Bronchial smooth muscle cell (primary cell): ENCODE measurements around the gene PRR14. TPM values are rescaled to one million over a fixed set of nuclear protein-coding genes. Genes with fewer than 3 reads are reported as not detected.

Experiments used
- total RNA-seq: library from RNA; depleted of rRNA; stranded (reverse); fragments of >200 nt; gene quantifications from 2 replicates; pipeline ENCODE4 v1.2.1, GENCODE V29; 2014

PRR14 gene
- total RNA-seq: 3.3 and 3.8 TPM in 2 replicates

DNA sequence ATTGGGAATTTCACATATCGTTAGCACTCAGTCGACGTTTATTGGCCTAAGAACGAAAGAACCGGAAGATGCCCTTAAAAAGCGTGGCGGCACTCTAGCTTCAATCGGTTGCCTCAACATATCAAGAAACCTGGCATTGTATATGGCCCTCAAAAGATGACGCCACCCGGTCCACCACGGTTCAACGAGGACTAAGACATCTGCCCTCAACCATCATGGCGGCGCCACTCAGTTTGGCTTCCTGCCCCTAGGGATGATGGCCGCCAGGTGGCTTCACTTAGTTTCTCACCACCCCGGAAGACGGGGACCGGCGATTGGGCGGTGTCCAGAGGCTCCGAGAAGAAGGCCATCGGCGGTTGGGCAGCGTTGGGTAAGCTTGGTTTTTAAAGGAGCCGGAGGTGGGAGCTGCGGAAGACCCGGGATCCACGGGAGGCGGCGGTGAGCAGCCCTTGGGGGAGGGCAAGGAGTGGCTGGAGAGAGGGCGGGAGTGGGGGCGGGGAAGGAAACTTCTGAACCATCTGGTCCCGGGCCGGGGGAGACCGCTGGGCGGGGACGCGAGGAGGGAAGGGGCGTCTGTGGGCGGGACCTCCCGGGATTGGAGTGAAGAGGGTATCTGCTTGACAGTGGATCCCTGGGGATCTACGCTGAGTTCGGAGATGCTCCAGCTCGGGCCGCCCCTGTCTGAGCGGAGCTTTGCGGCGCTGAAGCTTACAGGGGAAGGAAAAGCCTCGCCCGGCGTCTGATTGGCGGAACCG is at the start of gene PRR14:
TSS of gene PRR14 (plus strand) at position 592 of the 755 bp plus-strand sequence. CDS start 686 bp downstream, outside the sequence.

DNA sequence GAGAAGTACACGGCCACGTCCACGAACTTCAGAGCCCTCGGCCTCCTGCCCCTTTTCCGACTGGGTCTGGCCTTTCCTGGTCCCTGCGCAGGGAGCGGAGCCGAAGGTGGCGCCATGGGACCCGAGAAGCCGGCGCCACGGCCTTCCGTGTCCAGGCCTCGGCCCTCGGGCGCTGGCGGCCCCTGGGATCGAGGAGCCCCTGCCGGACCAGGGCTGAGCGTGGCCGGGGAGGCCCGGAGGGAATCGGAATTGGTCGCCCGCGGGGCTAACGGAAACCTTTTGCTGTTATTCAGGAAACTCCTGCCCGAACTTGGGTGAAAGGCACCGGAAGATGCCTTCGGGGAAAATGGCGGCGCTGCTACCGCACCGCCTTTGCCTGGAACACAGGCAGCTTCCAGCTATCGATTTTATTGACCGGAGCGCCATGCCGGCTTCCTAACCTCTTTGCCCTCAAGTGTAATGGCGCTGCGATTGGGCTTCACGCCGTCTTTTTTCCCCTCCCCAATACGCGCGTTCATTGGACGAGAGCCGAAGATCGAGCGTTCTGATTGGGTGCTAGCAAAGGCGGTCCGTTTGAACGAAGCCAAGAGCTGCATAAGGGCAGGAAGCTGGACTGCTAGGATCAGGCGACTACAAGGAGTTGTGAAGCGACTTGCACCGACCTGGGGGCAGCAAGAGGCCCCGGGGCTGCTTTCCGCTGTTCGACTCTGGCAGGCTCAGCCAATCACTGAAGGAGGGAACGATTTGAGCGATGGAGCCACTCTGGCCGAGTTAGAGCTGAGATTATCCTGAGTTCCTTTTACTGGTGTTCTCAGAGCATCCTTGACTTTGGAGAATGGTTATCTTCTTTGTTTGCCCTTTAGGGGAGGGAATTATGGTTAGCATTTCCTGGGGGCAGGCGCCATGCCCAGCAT is 40.6 kb upstream of the PRR14 start, which contains the start of gene ZNF689:
TSS of gene ZNF689 (minus strand) at position 464 of the 914 bp plus-strand sequence. CDS start at position 116, 348 bp downstream.

GRCh38 chr16:30657866-30658730 is 7.3 kb downstream of the PRR14 start, which contains the start of gene FBRS:
Gene FBRS (plus strand): TSS chr16:30658431. CDS start chr16:30659519, 1,088 bp downstream.

GRCh38 chr16:30698816-30699614 is 48.3 kb downstream of the PRR14 start, which contains the start of gene SRCAP:
Gene SRCAP (plus strand): TSS chr16:30699171. CDS start chr16:30700825, 1,654 bp downstream.

Other genes starting within 250 kb of the PRR14 start
- 9.6 and 13.6 TPM in 2 replicates for gene ZNF771, start 243.4 kb upstream of the PRR14 start, total RNA-seq
- 6.0 and 12.0 TPM in 2 replicates for gene DCTPP1, start 220.9 kb upstream of the PRR14 start, total RNA-seq
- gene SEPHS2, start 205.1 kb upstream of the PRR14 start, total RNA-seq: 11.8 and 14.5 TPM in 2 replicates
- gene ITGAL, start 178.2 kb upstream of the PRR14 start, total RNA-seq: not detected in 2 replicates
- gene ZNF768, start 124.4 kb upstream of the PRR14 start, total RNA-seq: 12.3 and 15.3 TPM in 2 replicates
- 4.2 and 6.3 TPM in 2 replicates for gene ZNF747, start 116.1 kb upstream of the PRR14 start, total RNA-seq
- 2.0 and 2.3 TPM in 2 replicates for gene ZNF764, start 92.6 kb upstream of the PRR14 start, total RNA-seq
- gene ZNF688, start 79.2 kb upstream of the PRR14 start, total RNA-seq: 5.8 and 13.6 TPM in 2 replicates
- gene ZNF785, start 65.3 kb upstream of the PRR14 start, total RNA-seq: 6.8 and 7.1 TPM in 2 replicates
- 2.5 and 2.7 TPM in 2 replicates for gene ZNF689, start 40.6 kb upstream of the PRR14 start, total RNA-seq
- gene FBRS, start 7.5 kb downstream of the PRR14 start, total RNA-seq: 10.2 and 12.5 TPM in 2 replicates
- gene SRCAP, start 48.2 kb downstream of the PRR14 start, total RNA-seq: 13.7 and 16.5 TPM in 2 replicates
- gene PHKG2, start 97.5 kb downstream of the PRR14 start, total RNA-seq: 12.7 and 14.3 TPM in 2 replicates
- 0.69 and 1.6 TPM in 2 replicates for gene CFAP119, start 111.1 kb downstream of the PRR14 start, total RNA-seq
- 54.0 and 56.0 TPM in 2 replicates for gene RNF40, start 111.4 kb downstream of the PRR14 start, total RNA-seq
- gene ZNF629, start 136.2 kb downstream of the PRR14 start, total RNA-seq: 6.2 and 6.3 TPM in 2 replicates
- 19.3 and 38.3 TPM in 2 replicates for gene BCL7C, start 243.1 kb downstream of the PRR14 start, total RNA-seq
- gene CTF1, start 245.7 kb downstream of the PRR14 start, total RNA-seq: 0.94 and 4.3 TPM in 2 replicates